ENCODE measurements around the gene TARM1.

GRCh38 chr19:54105796-54106195 is 24.6 kb upstream of the TARM1 start:
- TF ChIP-seq CTCF (IDR thresholded peaks at IDR 0.05) (no peak), EZH2 (IDR thresholded peaks at IDR 0.05; ENCODE audit: borderline replicate concordance, insufficient read depth, low read depth, low read length, poor library complexity, severe bottlenecking) (no peak)
